Measurements from ENCODE around the gene UBE3A.
A peak's percentile ranks its signal among the peaks of the same experiment; 100 is the strongest.

Gene UBE3A

GRCh38 chr15:25441111-25441510 is 2.3 kb upstream of the UBE3A start:
- Histone ChIP-seq H3K36me3 (ENCODE audit: control insufficient read depth, insufficient read depth, low read length) (no peaks in the 10 kb centered on the region), H3K4me3 (ENCODE audit: insufficient read depth, low read depth, low read length, poor library complexity, severe bottlenecking) (no peak overlapping the region), H3K9me3 (ENCODE audit: control insufficient read depth, low read length) (no peaks in the 10 kb centered on the region), H3K27me3 (replicated peaks; ENCODE audit: control insufficient read depth, insufficient read depth, low read length, poor library complexity, severe bottlenecking) (no peaks in the 10 kb centered on the region), H3K27ac (ENCODE audit: insufficient read depth, low read length, poor library complexity, severe bottlenecking) (no peak overlapping the region), H3K4me1 (ENCODE audit: control insufficient read depth, insufficient read depth, low read length, poor library complexity, severe bottlenecking) (peaks cover 9% of the 10 kb centered on the region)
- no peak for DNase-seq

DNA sequence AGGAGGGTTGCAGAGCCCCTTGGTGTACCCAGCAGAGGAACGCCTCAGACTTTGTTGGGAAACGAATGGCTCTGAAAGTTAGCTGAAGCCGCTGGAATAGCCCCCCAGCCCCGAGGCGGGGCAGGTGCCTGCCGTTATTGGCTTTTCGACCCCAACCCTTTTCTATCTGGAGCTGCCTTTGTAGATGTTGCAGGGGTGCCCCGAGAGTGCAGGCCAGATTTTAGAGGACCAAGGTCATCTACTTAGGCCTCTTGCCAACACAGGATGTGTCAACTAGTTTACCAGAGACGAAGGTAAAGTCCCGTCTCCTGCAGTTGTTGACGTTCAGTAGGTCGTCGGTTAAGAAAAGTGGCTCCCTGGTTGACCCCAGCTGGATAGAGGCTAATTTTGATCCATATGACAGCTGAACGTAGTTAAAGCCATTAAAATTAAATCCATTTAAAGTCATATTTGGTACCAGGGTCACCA is 579 bp upstream of the UBE3A start:
- Histone ChIP-seq H3K4me3 (ENCODE audit: insufficient read depth, low read depth, low read length, poor library complexity, severe bottlenecking) (peak overlapping the region; percentile 88), H3K9me3 (ENCODE audit: control insufficient read depth, low read length) (no peaks in the 10 kb centered on the region), H3K4me1 (ENCODE audit: control insufficient read depth, insufficient read depth, low read length, poor library complexity, severe bottlenecking) (peaks cover 12% of the 10 kb centered on the region), H3K27ac (ENCODE audit: insufficient read depth, low read length, poor library complexity, severe bottlenecking) (peak overlapping the region; percentile 60), H3K27me3 (replicated peaks; ENCODE audit: control insufficient read depth, insufficient read depth, low read length, poor library complexity, severe bottlenecking) (no peaks in the 10 kb centered on the region), H3K36me3 (ENCODE audit: control insufficient read depth, insufficient read depth, low read length) (no peaks in the 10 kb centered on the region)
- DNase-seq: no peak

DNA sequence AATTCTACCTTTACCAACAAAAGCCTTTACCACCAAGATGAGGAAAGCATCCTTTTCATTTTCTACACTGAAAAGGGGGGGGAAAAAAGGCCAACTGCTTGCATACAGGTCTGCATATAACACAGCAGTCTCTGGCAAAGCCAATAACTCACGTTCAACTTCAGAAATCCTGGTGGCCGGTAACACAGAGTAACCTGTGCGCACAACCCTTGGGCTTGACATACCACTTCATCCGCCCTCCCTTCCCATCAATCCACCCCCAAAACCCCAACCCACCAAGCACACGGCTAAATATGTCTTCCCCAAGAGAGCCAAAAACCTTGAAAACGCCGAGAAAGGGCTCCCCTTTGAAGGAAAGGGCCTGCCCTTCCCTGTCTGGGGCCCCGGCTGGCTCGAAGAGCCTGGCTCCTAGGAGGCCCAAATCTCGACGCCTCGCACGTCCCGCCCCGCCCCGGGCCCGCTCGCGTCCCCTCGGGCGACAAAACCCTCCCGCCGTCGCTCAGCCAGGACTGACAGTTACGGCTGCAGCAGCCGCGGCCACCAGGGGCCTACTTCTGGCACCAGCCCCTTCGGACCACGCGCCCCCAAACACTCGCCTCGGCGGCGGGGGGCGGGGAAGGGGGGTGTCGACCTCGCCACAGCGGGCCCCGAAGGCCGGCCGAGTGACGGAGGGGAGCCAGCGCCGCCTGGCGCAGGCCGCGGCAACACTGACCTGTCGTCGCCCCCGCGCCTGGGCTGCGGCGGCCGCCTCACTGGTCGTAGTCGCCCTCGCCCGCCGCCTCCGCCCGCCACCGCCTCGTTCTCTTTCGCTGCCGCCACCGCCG is 835 bp downstream of the UBE3A start:
- peaks cover 12% of the 10 kb centered on the region for H3K4me1 ChIP-seq (ENCODE audit: control insufficient read depth, insufficient read depth, low read length, poor library complexity, severe bottlenecking)
- DNase-seq: peak; percentile 18 to 38 (median 32)
- H3K27me3 ChIP-seq (replicated peaks; ENCODE audit: control insufficient read depth, insufficient read depth, low read length, poor library complexity, severe bottlenecking): no peaks in the 10 kb centered on the region
- no peaks in the 10 kb centered on the region for H3K36me3 ChIP-seq (ENCODE audit: control insufficient read depth, insufficient read depth, low read length)
- no peaks in the 10 kb centered on the region for H3K9me3 ChIP-seq (ENCODE audit: control insufficient read depth, low read length)
- H3K4me3 ChIP-seq (ENCODE audit: insufficient read depth, low read depth, low read length, poor library complexity, severe bottlenecking): peak overlapping the region; percentile 88
- peak overlapping the region; percentile 87 for H3K27ac ChIP-seq (ENCODE audit: insufficient read depth, low read length, poor library complexity, severe bottlenecking)

DNA sequence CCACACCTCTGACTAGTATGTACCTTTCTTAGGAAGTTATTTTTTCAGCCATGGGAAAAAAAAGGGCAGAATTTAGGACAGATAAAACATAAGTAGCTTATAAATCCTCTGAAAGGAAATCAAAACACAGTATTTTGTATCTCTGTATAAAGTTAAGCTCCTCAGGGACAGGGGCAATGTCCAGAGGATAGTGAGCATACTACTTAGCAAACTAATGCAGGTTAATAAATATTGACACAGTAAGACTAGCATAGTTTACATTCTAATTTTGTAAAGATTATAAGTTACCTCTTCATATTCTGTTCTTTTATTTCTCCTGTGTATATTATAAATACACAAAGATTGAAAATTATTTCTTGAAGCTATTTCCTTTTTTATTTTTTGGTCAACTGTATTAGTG is 2.1 kb downstream of the UBE3A start:
- peaks cover 12% of the 10 kb centered on the region for H3K4me1 ChIP-seq (ENCODE audit: control insufficient read depth, insufficient read depth, low read length, poor library complexity, severe bottlenecking)
- no peaks in the 10 kb centered on the region for H3K27me3 ChIP-seq (replicated peaks; ENCODE audit: control insufficient read depth, insufficient read depth, low read length, poor library complexity, severe bottlenecking)
- no peaks in the 10 kb centered on the region for H3K36me3 ChIP-seq (ENCODE audit: control insufficient read depth, insufficient read depth, low read length)
- no peak for DNase-seq
- no peak overlapping the region for H3K4me3 ChIP-seq (ENCODE audit: insufficient read depth, low read depth, low read length, poor library complexity, severe bottlenecking)
- H3K9me3 ChIP-seq (ENCODE audit: control insufficient read depth, low read length): no peaks in the 10 kb centered on the region
- H3K27ac ChIP-seq (ENCODE audit: insufficient read depth, low read length, poor library complexity, severe bottlenecking): no peak overlapping the region

- Histone ChIP-seq H3K9me3 (ENCODE audit: control insufficient read depth, low read length) (no peaks in the 10 kb centered on the region), H3K4me1 (ENCODE audit: control insufficient read depth, insufficient read depth, low read length, poor library complexity, severe bottlenecking) (peaks cover 12% of the 10 kb centered on the region), H3K36me3 (ENCODE audit: control insufficient read depth, insufficient read depth, low read length) (no peaks in the 10 kb centered on the region), H3K27me3 (replicated peaks; ENCODE audit: control insufficient read depth, insufficient read depth, low read length, poor library complexity, severe bottlenecking) (no peaks in the 10 kb centered on the region), H3K4me3 (ENCODE audit: insufficient read depth, low read depth, low read length, poor library complexity, severe bottlenecking) (no peak overlapping the region), H3K27ac (ENCODE audit: insufficient read depth, low read length, poor library complexity, severe bottlenecking) (no peak overlapping the region)
- DNase-seq: no peak
Observed at GRCh38 chr15:25435474-25436243, 3.2 kb downstream of the UBE3A start.

DNA sequence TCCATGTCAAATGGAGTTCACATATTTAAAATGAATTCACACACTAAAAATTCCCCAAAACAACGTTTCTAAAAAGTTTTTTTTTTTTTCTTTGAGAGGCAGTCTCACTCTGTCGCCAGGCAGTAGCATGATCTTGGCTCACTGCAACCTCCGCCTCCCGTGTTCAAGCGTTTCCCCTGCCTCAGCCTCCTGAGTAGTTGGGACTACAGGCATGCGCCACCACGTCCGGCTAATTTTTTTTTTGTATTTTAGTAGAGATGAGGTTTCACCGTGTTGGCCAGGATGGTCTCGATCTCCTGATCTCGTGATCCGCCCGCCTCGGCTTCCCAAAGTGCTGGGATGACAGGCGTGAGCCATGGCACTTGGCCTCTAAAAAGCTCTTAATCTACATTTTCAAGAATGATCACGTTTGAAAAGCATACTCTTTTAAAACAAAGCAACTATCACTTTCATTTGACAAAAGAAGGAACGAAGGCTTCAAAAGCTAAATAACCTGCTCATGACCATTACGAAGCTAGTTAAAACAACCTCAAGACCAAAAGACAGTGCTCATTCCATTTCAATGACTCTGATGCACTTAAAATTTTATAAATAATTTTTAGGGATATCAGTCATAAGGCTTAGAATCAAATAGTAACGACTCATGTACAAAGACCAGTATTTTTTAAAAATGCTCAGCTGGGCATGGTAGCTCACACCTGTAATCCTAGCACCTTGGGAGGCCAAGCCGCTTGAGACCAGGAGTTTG is 5.5 kb downstream of the UBE3A start:
- H3K36me3 ChIP-seq (ENCODE audit: control insufficient read depth, insufficient read depth, low read length): no peaks in the 10 kb centered on the region
- H3K4me3 ChIP-seq (ENCODE audit: insufficient read depth, low read depth, low read length, poor library complexity, severe bottlenecking): no peak overlapping the region
- DNase-seq: no peak
- H3K9me3 ChIP-seq (ENCODE audit: control insufficient read depth, low read length): no peaks in the 10 kb centered on the region
- H3K27me3 ChIP-seq (replicated peaks; ENCODE audit: control insufficient read depth, insufficient read depth, low read length, poor library complexity, severe bottlenecking): no peaks in the 10 kb centered on the region
- H3K27ac ChIP-seq (ENCODE audit: insufficient read depth, low read length, poor library complexity, severe bottlenecking): no peak overlapping the region
- peaks cover 8% of the 10 kb centered on the region for H3K4me1 ChIP-seq (ENCODE audit: control insufficient read depth, insufficient read depth, low read length, poor library complexity, severe bottlenecking)

DNA sequence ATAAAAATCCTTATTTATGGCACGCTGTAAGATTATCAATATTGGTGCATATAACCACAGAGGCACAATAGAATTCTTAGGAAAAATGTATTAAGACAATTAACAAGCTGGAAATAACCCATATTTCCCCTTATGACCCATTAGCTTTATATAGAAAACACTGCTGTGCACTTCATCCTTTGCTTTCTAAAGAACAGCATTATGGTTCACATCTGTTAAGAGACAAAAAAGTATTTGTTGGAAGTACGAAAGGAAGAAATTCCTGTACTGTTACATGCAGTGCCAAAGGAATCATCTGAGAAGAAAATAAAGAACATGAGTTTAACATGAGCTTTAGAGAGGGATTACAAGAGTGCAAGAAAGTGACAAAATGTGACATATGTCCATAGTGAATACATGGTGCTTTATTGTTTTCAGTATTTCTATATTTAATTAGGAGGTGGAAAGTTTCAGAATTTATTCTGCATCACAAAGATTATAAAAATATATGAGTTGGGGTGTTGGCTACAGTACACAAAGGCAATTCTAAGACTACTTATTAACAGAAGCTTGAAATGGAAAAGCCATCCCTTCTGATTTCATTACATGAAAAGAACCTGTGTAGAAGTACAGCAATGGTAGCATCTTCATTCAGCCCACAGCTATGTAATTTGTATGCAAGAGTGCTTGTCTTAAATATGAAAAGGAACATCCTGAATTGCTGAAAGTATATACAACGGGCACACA is 6.8 kb downstream of the UBE3A start:
- Histone ChIP-seq H3K4me1 (ENCODE audit: control insufficient read depth, insufficient read depth, low read length, poor library complexity, severe bottlenecking) (peaks cover 8% of the 10 kb centered on the region), H3K27me3 (replicated peaks; ENCODE audit: control insufficient read depth, insufficient read depth, low read length, poor library complexity, severe bottlenecking) (no peaks in the 10 kb centered on the region), H3K9me3 (ENCODE audit: control insufficient read depth, low read length) (no peaks in the 10 kb centered on the region), H3K4me3 (ENCODE audit: insufficient read depth, low read depth, low read length, poor library complexity, severe bottlenecking) (no peak overlapping the region), H3K36me3 (ENCODE audit: control insufficient read depth, insufficient read depth, low read length) (no peaks in the 10 kb centered on the region), H3K27ac (ENCODE audit: insufficient read depth, low read length, poor library complexity, severe bottlenecking) (no peak overlapping the region)
- DNase-seq: no peak

GRCh38 chr15:25427861-25428260 is 11.0 kb downstream of the UBE3A start:
- no peak for DNase-seq

DNA sequence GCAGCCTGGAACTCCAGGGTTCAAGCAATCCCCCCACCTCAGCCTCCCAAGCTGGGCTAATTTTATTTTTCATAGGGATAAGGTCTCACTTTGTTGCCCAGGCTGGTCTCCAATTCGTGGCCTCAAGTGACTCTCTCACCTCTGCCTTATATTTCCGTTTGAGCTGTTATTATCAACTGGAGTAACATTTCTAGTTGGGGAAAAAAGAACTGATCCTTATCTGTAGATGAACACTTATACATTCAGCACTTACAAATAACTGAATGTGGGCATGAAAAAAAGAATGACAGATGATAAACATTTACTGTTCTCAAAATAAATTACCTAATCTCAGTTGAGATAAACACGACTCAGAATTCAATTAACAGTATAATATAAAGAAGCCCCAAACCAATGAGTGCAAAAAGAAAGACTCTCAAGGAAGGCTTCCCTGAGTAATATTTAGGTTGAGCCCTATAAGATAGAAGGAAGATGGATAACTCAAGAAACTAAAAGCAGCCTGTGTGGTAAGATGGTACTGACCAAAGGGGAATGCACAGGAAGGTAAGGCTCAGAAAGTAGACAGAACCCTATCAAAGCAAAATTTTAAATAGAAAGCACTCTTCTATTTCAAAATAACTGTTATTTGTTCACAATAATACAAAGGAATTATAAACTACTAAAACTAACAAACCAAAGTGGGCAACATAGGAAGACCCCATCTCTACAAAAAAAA is 11.8 kb downstream of the UBE3A start:
- no peak for DNase-seq

More at GRCh38 chr15:25427861-25428260, 11.0 kb downstream of the UBE3A start:
- Histone ChIP-seq H3K9me3 (ENCODE audit: control insufficient read depth, low read length) (no peaks in the 10 kb centered on the region), H3K27me3 (replicated peaks; ENCODE audit: control insufficient read depth, insufficient read depth, low read length, poor library complexity, severe bottlenecking) (no peaks in the 10 kb centered on the region), H3K4me3 (ENCODE audit: insufficient read depth, low read depth, low read length, poor library complexity, severe bottlenecking) (no peak overlapping the region), H3K27ac (ENCODE audit: insufficient read depth, low read length, poor library complexity, severe bottlenecking) (no peak overlapping the region), H3K36me3 (ENCODE audit: control insufficient read depth, insufficient read depth, low read length) (no peaks in the 10 kb centered on the region), H3K4me1 (ENCODE audit: control insufficient read depth, insufficient read depth, low read length, poor library complexity, severe bottlenecking) (no peaks in the 10 kb centered on the region)

More for the DNA sequence above, 11.8 kb downstream of the UBE3A start:
- H3K27me3 ChIP-seq (replicated peaks; ENCODE audit: control insufficient read depth, insufficient read depth, low read length, poor library complexity, severe bottlenecking): no peaks in the 10 kb centered on the region
- no peak overlapping the region for H3K4me3 ChIP-seq (ENCODE audit: insufficient read depth, low read depth, low read length, poor library complexity, severe bottlenecking)
- H3K4me1 ChIP-seq (ENCODE audit: control insufficient read depth, insufficient read depth, low read length, poor library complexity, severe bottlenecking): no peaks in the 10 kb centered on the region
- no peak overlapping the region for H3K27ac ChIP-seq (ENCODE audit: insufficient read depth, low read length, poor library complexity, severe bottlenecking)
- H3K36me3 ChIP-seq (ENCODE audit: control insufficient read depth, insufficient read depth, low read length): no peaks in the 10 kb centered on the region
- no peaks in the 10 kb centered on the region for H3K9me3 ChIP-seq (ENCODE audit: control insufficient read depth, low read length)
